Neural progenitor cell (in vitro differentiated cells): ENCODE results near the gene PMEPA1. TPM values are rescaled to one million over a fixed set of nuclear protein-coding genes. Genes with fewer than 3 reads are reported as not detected.
"Not testable (repeated sequence)": the region's sequence is repeated elsewhere in the genome, so short reads cannot be mapped to it uniquely, and the experiment has no call there.

Source experiments
- DNase-seq: peaks from one replicate; pipeline ENCODE4 v3.0.0-alpha.2; 2016; ENCODE audit warnings: low spot score
- H2AFZ ChIP-seq: fragments of 200-600 bp; sonication (generic); replicated peaks from 2 replicates; pipeline ENCODE4 v1.6.1; 2016; ENCODE audit warnings: antibody characterized with exemption
- H3F3A ChIP-seq: fragments of 200-600 bp; sonication (generic); 2 replicates; pipeline ENCODE4 v1.6.1; 2016; ENCODE audit warnings: antibody characterized with exemption, low read depth
- H3K27ac ChIP-seq: fragments of 200-600 bp; sonication (generic); 2 replicates; pipeline ENCODE4 v1.5.1; 2016; ENCODE audit warnings: mild to moderate bottlenecking
- H3K27me3 ChIP-seq: fragments of 200-600 bp; sonication (generic); 2 replicates; pipeline ENCODE4 v1.6.1; 2016; ENCODE audit warnings: mild to moderate bottlenecking, moderate library complexity
- H3K36me3 ChIP-seq: fragments of 200-600 bp; sonication (generic); 2 replicates; pipeline ENCODE4 v1.5.1; 2016
- H3K4me1 ChIP-seq: fragments of 200-600 bp; sonication (generic); 2 replicates; pipeline ENCODE4 v1.6.1; 2016; ENCODE audit warnings: mixed run types
- H3K4me2 ChIP-seq: fragments of 200-600 bp; sonication (generic); 2 replicates; pipeline ENCODE4 v1.6.1; 2016
- H3K4me3 ChIP-seq: fragments of 200-600 bp; sonication (generic); 2 replicates; pipeline ENCODE4 v1.5.1; 2016
- H3K79me2 ChIP-seq: fragments of 200-600 bp; sonication (generic); 2 replicates; pipeline ENCODE4 v1.6.1; 2016; ENCODE audit warnings: low read depth
- H3K9ac ChIP-seq: fragments of 200-600 bp; sonication (generic); 2 replicates; pipeline ENCODE4 v1.6.1; 2016
- H3K9me3 ChIP-seq: fragments of 200-600 bp; sonication (generic); 2 replicates; pipeline ENCODE4 v1.5.1; 2016; ENCODE audit warnings: low read depth
- H4K20me1 ChIP-seq: fragments of 200-600 bp; sonication (generic); 2 replicates; pipeline ENCODE4 v1.6.1; 2016; ENCODE audit warnings: low read depth
- H3K27ac Mint-ChIP-seq: 3 replicates; pipeline ENCODE4 v1.8.0; 2021; ENCODE audit warnings: mixed read lengths
- H3K27me3 Mint-ChIP-seq: 2 replicates; pipeline ENCODE4 v1.8.0; 2022; ENCODE audit warnings: low read depth, mild to moderate bottlenecking, inconsistent platforms, moderate library complexity, mixed read lengths; ENCODE audit not compliant: insufficient read depth
- H3K36me3 Mint-ChIP-seq: 3 replicates; pipeline ENCODE4 v1.8.0; 2021; ENCODE audit warnings: mixed read lengths
- H3K4me1 Mint-ChIP-seq: 3 replicates; pipeline ENCODE4 v1.8.0; 2021; ENCODE audit warnings: mixed read lengths
- H3K4me3 Mint-ChIP-seq: 3 replicates; pipeline ENCODE4 v1.8.0; 2021; ENCODE audit warnings: mild to moderate bottlenecking, moderate library complexity, mixed read lengths
- H3K9me3 Mint-ChIP-seq: 3 replicates; pipeline ENCODE4 v1.8.0; 2020; ENCODE audit warnings: mixed read lengths
- EZH2 ChIP-seq: fragments of 200-600 bp; sonication (generic); IDR thresholded peaks from 2 replicates; pipeline ENCODE4 v1.6.1; 2017; ENCODE audit warnings: antibody characterized with exemption, mild to moderate bottlenecking, moderate library complexity
- EZH2phosphoT487 ChIP-seq: fragments of 200-600 bp; sonication (generic); IDR thresholded peaks from 2 replicates; pipeline ENCODE4 v1.6.1; 2017; ENCODE audit warnings: antibody characterized with exemption
- total RNA-seq: library from RNA; depleted of rRNA; stranded (reverse); fragments of >200 nt; gene quantifications from 2 replicates; pipeline ENCODE4 v1.2.3, GENCODE V29; 2015; ENCODE audit warnings: low replicate concordance
- TF ChIP-seq, protein P1 (sequence below): fragments of 200-600 bp; sonication (generic); IDR thresholded peaks from 2 replicates; pipeline ENCODE4 v1.5.1; 2017; ENCODE audit warnings: antibody characterized with exemption, mild to moderate bottlenecking

The PMEPA1 gene
- total RNA-seq, 1 donor from 2014 or later = 1.7 TPM

DNA sequence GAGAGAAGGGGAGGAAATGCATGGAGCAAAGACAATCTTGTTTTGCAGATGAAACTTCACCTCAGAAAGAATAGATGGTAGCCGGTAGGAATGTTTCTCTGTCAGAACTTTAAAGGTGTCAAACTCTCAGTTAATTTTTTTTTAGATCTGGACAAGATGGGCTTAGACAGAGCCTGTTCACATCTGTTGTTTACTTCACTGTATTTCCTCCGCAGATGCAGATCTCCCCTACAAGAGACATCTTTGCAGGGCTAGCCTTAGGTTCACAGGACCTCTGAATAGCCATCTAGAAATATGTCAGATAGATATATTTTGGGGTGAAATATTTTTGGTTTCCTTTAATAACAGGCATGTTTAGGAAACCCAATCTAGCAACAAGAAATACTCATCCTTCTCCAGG is 77.5 kb downstream of the PMEPA1 start:
- no peaks in the 10 kb centered on the region for H3K4me1 ChIP-seq
- Mint-ChIP-seq H3K4me1 (peaks cover 7% of the 10 kb centered on the region), H3K4me3 (no peak overlapping the region), H3K9me3 (peaks cover 17% of the 10 kb centered on the region), H3K36me3 (no peaks in the 10 kb centered on the region), H3K27me3 (peaks cover 3% of the 10 kb centered on the region), H3K27ac (no peak overlapping the region)
- H3K27ac ChIP-seq = no peak overlapping the region
- TF ChIP-seq EZH2phosphoT487 (no peak), EZH2 (no peak)
- TF ChIP-seq, protein P1, sequence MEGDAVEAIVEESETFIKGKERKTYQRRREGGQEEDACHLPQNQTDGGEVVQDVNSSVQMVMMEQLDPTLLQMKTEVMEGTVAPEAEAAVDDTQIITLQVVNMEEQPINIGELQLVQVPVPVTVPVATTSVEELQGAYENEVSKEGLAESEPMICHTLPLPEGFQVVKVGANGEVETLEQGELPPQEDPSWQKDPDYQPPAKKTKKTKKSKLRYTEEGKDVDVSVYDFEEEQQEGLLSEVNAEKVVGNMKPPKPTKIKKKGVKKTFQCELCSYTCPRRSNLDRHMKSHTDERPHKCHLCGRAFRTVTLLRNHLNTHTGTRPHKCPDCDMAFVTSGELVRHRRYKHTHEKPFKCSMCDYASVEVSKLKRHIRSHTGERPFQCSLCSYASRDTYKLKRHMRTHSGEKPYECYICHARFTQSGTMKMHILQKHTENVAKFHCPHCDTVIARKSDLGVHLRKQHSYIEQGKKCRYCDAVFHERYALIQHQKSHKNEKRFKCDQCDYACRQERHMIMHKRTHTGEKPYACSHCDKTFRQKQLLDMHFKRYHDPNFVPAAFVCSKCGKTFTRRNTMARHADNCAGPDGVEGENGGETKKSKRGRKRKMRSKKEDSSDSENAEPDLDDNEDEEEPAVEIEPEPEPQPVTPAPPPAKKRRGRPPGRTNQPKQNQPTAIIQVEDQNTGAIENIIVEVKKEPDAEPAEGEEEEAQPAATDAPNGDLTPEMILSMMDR = no peak
- H4K20me1 ChIP-seq = no peaks in the 10 kb centered on the region
- no peak overlapping the region for H3K4me2 ChIP-seq
- H3F3A ChIP-seq = no peaks in the 10 kb centered on the region
- no peaks in the 10 kb centered on the region for H3K9me3 ChIP-seq
- no peaks in the 10 kb centered on the region for H3K79me2 ChIP-seq
- H3K27me3 ChIP-seq = no peaks in the 10 kb centered on the region
- H3K9ac ChIP-seq = no peak overlapping the region
- DNase-seq = no peak
- no peak overlapping the region for H3K4me3 ChIP-seq
- no peaks in the 10 kb centered on the region for H3K36me3 ChIP-seq
- H2AFZ ChIP-seq = no peak overlapping the region

DNA sequence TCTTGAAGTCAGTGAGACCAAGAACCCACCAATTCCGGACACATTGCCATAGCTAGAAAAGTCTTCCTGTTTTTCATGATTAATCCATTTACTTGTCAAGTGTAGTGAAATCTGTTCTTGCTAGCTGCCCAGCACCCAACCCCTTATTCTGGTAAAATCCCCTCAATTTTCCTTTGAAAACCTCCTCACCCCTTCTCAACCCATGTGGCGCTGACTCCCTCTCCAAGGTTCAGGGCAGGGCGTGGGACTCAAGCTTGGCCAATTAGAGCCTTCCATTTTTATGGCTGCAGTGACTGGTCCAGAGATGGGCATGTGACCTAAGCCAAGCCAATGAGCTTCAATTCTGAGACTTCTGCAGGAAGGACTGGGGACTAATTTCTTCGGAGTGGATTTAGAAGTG is 79.8 kb downstream of the PMEPA1 start:
- Histone ChIP-seq H3K4me1 (no peaks in the 10 kb centered on the region), H3K79me2 (no peaks in the 10 kb centered on the region), H3K27ac (no peak overlapping the region), H3K36me3 (no peaks in the 10 kb centered on the region), H3K9me3 (no peaks in the 10 kb centered on the region), H2AFZ (no peak overlapping the region), H3K27me3 (no peaks in the 10 kb centered on the region), H3K4me3 (no peak overlapping the region), H3K9ac (no peak overlapping the region), H3F3A (no peaks in the 10 kb centered on the region), H3K4me2 (no peak overlapping the region), H4K20me1 (no peaks in the 10 kb centered on the region)
- H3K36me3 Mint-ChIP-seq = no peaks in the 10 kb centered on the region
- peaks cover 14% of the 10 kb centered on the region for H3K9me3 Mint-ChIP-seq
- no peak overlapping the region for H3K4me3 Mint-ChIP-seq
- TF ChIP-seq, protein P1 = no peak
- TF ChIP-seq EZH2 = no peak
- no peak for TF ChIP-seq EZH2phosphoT487
- peaks cover 7% of the 10 kb centered on the region for H3K4me1 Mint-ChIP-seq
- H3K27me3 Mint-ChIP-seq = peaks cover 4% of the 10 kb centered on the region
- no peak overlapping the region for H3K27ac Mint-ChIP-seq
- no peak for DNase-seq

DNA sequence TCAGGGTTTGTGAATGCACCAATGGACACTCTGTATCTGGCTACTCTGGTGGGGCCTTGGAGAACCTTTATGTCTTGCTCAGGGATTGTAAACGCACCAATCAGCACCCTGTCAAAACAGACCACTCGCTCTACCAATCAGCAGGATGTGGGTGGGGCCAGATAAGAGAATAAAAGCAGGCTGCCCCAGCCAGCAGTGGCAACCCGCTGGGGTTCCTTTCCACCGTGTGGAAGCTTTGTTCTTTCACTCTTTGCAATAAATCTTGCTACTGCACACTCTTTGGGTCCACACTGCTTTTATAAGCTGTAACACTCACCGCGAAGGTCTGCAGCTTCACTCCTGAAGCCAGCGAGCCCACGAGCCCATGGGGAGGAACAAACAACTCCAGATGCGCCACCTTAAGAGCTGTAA is 80.3 kb downstream of the PMEPA1 start:
- not testable (repeated sequence) for H3K36me3 Mint-ChIP-seq, H3K27me3 Mint-ChIP-seq, H3K4me1 ChIP-seq, H3K79me2 ChIP-seq, H3K27ac ChIP-seq, H3K4me1 Mint-ChIP-seq, DNase-seq, H3K4me3 Mint-ChIP-seq, H3K36me3 ChIP-seq, H3K9me3 ChIP-seq, H2AFZ ChIP-seq, H3K9ac ChIP-seq, H4K20me1 ChIP-seq, H3K4me3 ChIP-seq, H3K27me3 ChIP-seq, H3F3A ChIP-seq, H3K4me2 ChIP-seq, H3K27ac Mint-ChIP-seq
- H3K9me3 Mint-ChIP-seq = peaks cover 15% of the 10 kb centered on the region

DNA sequence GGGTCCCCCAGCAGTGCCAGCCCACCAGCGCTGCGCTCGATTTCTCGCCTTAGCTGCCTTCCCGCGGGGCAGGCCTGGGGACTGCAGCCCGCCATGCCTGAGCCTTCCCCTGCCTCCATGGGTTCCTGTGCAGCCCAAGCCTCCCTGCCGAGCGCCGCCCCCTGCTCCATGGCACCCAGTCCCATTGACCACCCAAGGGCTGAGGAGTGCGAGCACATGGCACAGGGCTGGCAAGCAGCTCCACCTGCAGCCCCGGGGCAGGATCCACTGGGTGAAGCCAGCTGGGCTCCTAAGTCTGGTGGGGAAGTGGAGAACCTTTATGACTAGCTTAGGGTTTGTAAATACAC is 80.9 kb downstream of the PMEPA1 start:
- H3K4me1 Mint-ChIP-seq, H3K4me3 ChIP-seq, H3K36me3 ChIP-seq, H3K36me3 Mint-ChIP-seq, H4K20me1 ChIP-seq, H3K79me2 ChIP-seq, H3K27ac ChIP-seq, H2AFZ ChIP-seq, DNase-seq, H3K9me3 ChIP-seq, H3K27me3 ChIP-seq, H3K4me1 ChIP-seq, H3K4me2 ChIP-seq, H3F3A ChIP-seq, H3K27me3 Mint-ChIP-seq, H3K9ac ChIP-seq, H3K4me3 Mint-ChIP-seq, H3K27ac Mint-ChIP-seq: not testable (repeated sequence)
- peaks cover 19% of the 10 kb centered on the region for H3K9me3 Mint-ChIP-seq
